Breast epithelium (tissue), 4 donors: ENCODE data around the gene DOCK9. TPM values are rescaled to one million over a fixed set of nuclear protein-coding genes. Genes with fewer than 3 reads are reported as not detected.

Experiments
- DNase-seq, 2 donors: peaks; one replicate each; pipeline ENCODE4 v3.0.0-alpha.2; 2019; ENCODE audit warnings: low spot score in 2 of 2
- H3K27ac ChIP-seq, 2 donors: fragments of 200-600 bp; sonication (generic) in 1 of 2; one replicate each; pipeline ENCODE4 v1.5.1; 2016 to 2019; ENCODE audit warnings: mild to moderate bottlenecking in 1 of 2
- H3K27me3 ChIP-seq, 2 donors: fragments of 200-600 bp; sonication (generic) in 1 of 2; one replicate each; pipeline versions ENCODE4 v1.5.1 to v1.6.0; 2017 to 2019; ENCODE audit warnings: control low read depth in 1 of 2, mild to moderate bottlenecking in 1 of 2
- H3K36me3 ChIP-seq: fragments of 200-600 bp; one replicate; pipeline ENCODE4 v1.5.1; 2019
- H3K4me1 ChIP-seq, 2 donors: fragments of 200-600 bp; sonication (generic); one replicate each; pipeline ENCODE4 v1.5.1; 2016 to 2019; ENCODE audit warnings: control low read depth in 1 of 2
- H3K4me3 ChIP-seq, 3 donors: fragments of 200-600 bp; sonication (generic); 1 replicate in 2 of 3; 2 replicates in 1 of 3; pipeline ENCODE4 v1.5.1; 2016 to 2019; ENCODE audit warnings: mild to moderate bottlenecking in 3 of 3, moderate library complexity in 2 of 3
- H3K9me3 ChIP-seq, 2 donors: fragments of 200-600 bp; sonication (generic) in 1 of 2; one replicate each; pipeline ENCODE4 v1.5.1; 2016 to 2019; ENCODE audit warnings: control low read depth in 1 of 2
- CTCF ChIP-seq, 3 donors: fragments of 450-650 bp; IDR thresholded peaks; one replicate each; pipeline ENCODE4 v1.5.1; 2016 to 2017; ENCODE audit warnings: antibody characterized with exemption in 3 of 3, mild to moderate bottlenecking in 3 of 3, moderate library complexity in 3 of 3
- POLR2A ChIP-seq: fragments of 450-650 bp; IDR thresholded peaks from one replicate; pipeline ENCODE4 v1.6.1; 2016; ENCODE audit warnings: antibody characterized with exemption, mild to moderate bottlenecking, moderate library complexity
- POLR2AphosphoS5 ChIP-seq, 3 donors: sonication (generic); formaldehyde crosslinking; IDR thresholded peaks; one replicate each; pipeline ENCODE4 v1.6.1; 2017; ENCODE audit warnings: antibody characterized with exemption in 3 of 3
- intact Hi-C: fragments of 100-400 bp; cut with DNase I; formaldehyde crosslinking; loops from one replicate; pipeline ENCODE4 v1.15.1; 2023; ENCODE audit warnings: low total_unique reads
- total RNA-seq, 3 donors: library from RNA; depleted of rRNA; stranded (reverse); fragments of >200 nt; gene quantifications; one replicate each; pipeline ENCODE4 v1.1.0, GENCODE V29; 2016

DOCK9 gene
- total RNA-seq, 3 donors from 2014 or later, result 85.5 to 155 (median 92.2) TPM

GRCh38 chr13:98848746-98849145 lies 129.1 kb downstream of the DOCK9 start:
- TF ChIP-seq CTCF (IDR thresholded peaks at IDR 0.05) (no peak), POLR2A (no peak)
- H3K36me3 ChIP-seq, result no peaks in the 10 kb centered on the region
- H3K9me3 ChIP-seq, result no peaks in the 10 kb centered on the region
- H3K27ac ChIP-seq, result no peak overlapping the region
- H3K27me3 ChIP-seq, result no peaks in the 10 kb centered on the region
- no peak for DNase-seq
- H3K4me3 ChIP-seq, result no peak overlapping the region
- no peaks in the 10 kb centered on the region for H3K4me1 ChIP-seq
- intact Hi-C loops, result no loop called here

- Histone ChIP-seq H3K27me3 (no peaks in the 10 kb centered on the region), H3K9me3 (no peaks in the 10 kb centered on the region), H3K4me3 (no peak overlapping the region), H3K36me3 (no peaks in the 10 kb centered on the region), H3K4me1 (no peaks in the 10 kb centered on the region), H3K27ac (no peak overlapping the region)
- intact Hi-C loops, result no loop called here
- DNase-seq, result no peak
- TF ChIP-seq POLR2A (no peak), POLR2AphosphoS5 (IDR thresholded peaks at IDR 0.05) (no peak), CTCF (IDR thresholded peaks at IDR 0.05) (no peak)
Measured at GRCh38 chr13:98847780-98848179, 130.1 kb downstream of the DOCK9 start.

GRCh38 chr13:98846986-98847385 lies 130.9 kb downstream of the DOCK9 start:
- DNase-seq, result no peak
- no peaks in the 10 kb centered on the region for H3K27me3 ChIP-seq
- no peaks in the 10 kb centered on the region for H3K36me3 ChIP-seq
- no peak overlapping the region for H3K4me3 ChIP-seq
- intact Hi-C loops, result no loop called here
- no peaks in the 10 kb centered on the region for H3K9me3 ChIP-seq
- H3K27ac ChIP-seq, result no peak overlapping the region
- no peaks in the 10 kb centered on the region for H3K4me1 ChIP-seq
- TF ChIP-seq CTCF (IDR thresholded peaks at IDR 0.05), result no peak
- TF ChIP-seq POLR2AphosphoS5 (IDR thresholded peaks at IDR 0.05), result no peak
- no peak for TF ChIP-seq POLR2A

GRCh38 chr13:98846521-98846920 lies 131.3 kb downstream of the DOCK9 start:
- intact Hi-C loops, result no loop called here
- H3K27ac ChIP-seq, result no peak overlapping the region
- H3K4me3 ChIP-seq, result no peak overlapping the region
- no peaks in the 10 kb centered on the region for H3K4me1 ChIP-seq
- no peak for DNase-seq
- no peaks in the 10 kb centered on the region for H3K36me3 ChIP-seq
- TF ChIP-seq POLR2A (no peak), POLR2AphosphoS5 (IDR thresholded peaks at IDR 0.05) (no peak), CTCF (IDR thresholded peaks at IDR 0.05) (no peak)
- H3K27me3 ChIP-seq, result no peaks in the 10 kb centered on the region
- no peaks in the 10 kb centered on the region for H3K9me3 ChIP-seq

GRCh38 chr13:98845742-98846141 lies 132.1 kb downstream of the DOCK9 start:
- intact Hi-C loops, result no loop called here
- H3K4me3 ChIP-seq, result no peak overlapping the region
- TF ChIP-seq POLR2AphosphoS5 (IDR thresholded peaks at IDR 0.05), result no peak
- TF ChIP-seq CTCF (IDR thresholded peaks at IDR 0.05), result no peak
- no peak for TF ChIP-seq POLR2A
- H3K27me3 ChIP-seq, result no peaks in the 10 kb centered on the region
- no peak overlapping the region for H3K27ac ChIP-seq
- DNase-seq, result no peak
- H3K9me3 ChIP-seq, result no peaks in the 10 kb centered on the region
- H3K36me3 ChIP-seq, result no peaks in the 10 kb centered on the region
- H3K4me1 ChIP-seq, result no peaks in the 10 kb centered on the region
